Duodenal mucosa (tissue), 2 donors: ENCODE measurements around the gene IGSF11.

ENCODE experiments used
- H3K27ac ChIP-seq: one replicate; pipeline ENCODE4 v1.7.0; 2013; ENCODE audit warnings: low read depth, low read length
- H3K27me3 ChIP-seq, 2 donors: one replicate each; pipeline ENCODE4 v1.7.0; 2013; ENCODE audit warnings: low read length in 2 of 2, control low read depth in 1 of 2; ENCODE audit not compliant: insufficient read depth in 2 of 2, control insufficient read depth in 1 of 2
- H3K36me3 ChIP-seq, 2 donors: one replicate each; pipeline ENCODE4 v1.7.0; 2013; ENCODE audit warnings: low read length in 2 of 2, control low read depth in 1 of 2; ENCODE audit not compliant: insufficient read depth in 2 of 2, control insufficient read depth in 1 of 2
- H3K4me1 ChIP-seq, 2 donors: one replicate each; pipeline ENCODE4 v1.7.0; 2013; ENCODE audit warnings: low read length in 2 of 2, control low read depth in 1 of 2; ENCODE audit not compliant: insufficient read depth in 2 of 2, control insufficient read depth in 1 of 2
- H3K4me3 ChIP-seq, 2 donors: one replicate each; pipeline ENCODE4 v1.7.0; 2013; ENCODE audit warnings: low read length in 2 of 2, low read depth in 1 of 2
- H3K9ac ChIP-seq, 2 donors: one replicate each; pipeline ENCODE4 v1.7.0; 2013; ENCODE audit warnings: low read length in 2 of 2, low read depth in 1 of 2
- H3K9me3 ChIP-seq, 2 donors: one replicate each; pipeline ENCODE4 v1.7.0; 2013; ENCODE audit warnings: low read length in 2 of 2, control low read depth in 1 of 2; ENCODE audit not compliant: control insufficient read depth in 1 of 2

IGSF11 gene

GRCh38 chr3:119033393-119034255 is 1.0 kb downstream of the IGSF11 start:
- peaks cover 4 to 5% of the 10 kb centered on the region in 2 donors for H3K4me1 ChIP-seq
- H3K9ac ChIP-seq: no peak overlapping the region
- H3K4me3 ChIP-seq: peak overlapping the region; percentile 63 to 76
- peaks cover 11 to 26% of the 10 kb centered on the region in 2 donors for H3K27me3 ChIP-seq
- H3K27ac ChIP-seq: no peak overlapping the region
- no peaks in the 10 kb centered on the region for H3K36me3 ChIP-seq
- no peaks in the 10 kb centered on the region for H3K9me3 ChIP-seq

DNA sequence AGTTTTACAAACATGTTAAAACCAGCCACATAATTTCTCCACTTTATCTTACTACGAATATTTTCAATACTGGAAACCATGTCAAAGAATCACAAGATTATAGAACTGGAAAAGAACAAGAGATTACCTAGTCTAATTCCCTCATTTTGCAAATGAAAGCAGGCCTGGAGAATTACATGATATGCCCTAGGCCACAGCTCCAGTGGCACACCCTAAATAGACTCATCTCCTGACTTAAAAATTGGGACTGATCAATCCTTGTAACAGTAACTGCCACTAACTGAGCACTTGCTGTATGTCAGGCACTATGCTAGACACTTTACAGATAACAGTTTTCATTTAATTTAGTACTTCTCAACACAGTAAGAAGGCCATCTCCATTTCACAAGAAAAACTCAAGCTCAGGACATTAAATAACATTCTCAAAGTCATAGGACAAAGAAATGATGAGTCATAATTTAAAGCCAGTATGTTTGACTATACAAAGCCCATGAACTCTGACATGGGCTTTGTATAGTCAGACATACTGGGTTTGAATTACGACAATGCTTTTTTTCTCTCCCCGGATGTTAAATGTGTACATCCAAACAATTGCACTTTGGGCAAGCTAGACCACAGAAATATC is 9.4 kb downstream of the IGSF11 start:
- Histone ChIP-seq H3K27me3 (peaks cover 0 to 3% of the 10 kb centered on the region in 2 donors), H3K4me3 (no peak overlapping the region), H3K9ac (no peak overlapping the region), H3K36me3 (no peaks in the 10 kb centered on the region), H3K4me1 (no peaks in the 10 kb centered on the region), H3K27ac (no peak overlapping the region), H3K9me3 (no peaks in the 10 kb centered on the region)

GRCh38 chr3:119019767-119020518 is 14.7 kb downstream of the IGSF11 start:
- Histone ChIP-seq H3K4me1 (no peaks in the 10 kb centered on the region), H3K9ac (no peak overlapping the region), H3K9me3 (no peaks in the 10 kb centered on the region), H3K27me3 (no peaks in the 10 kb centered on the region), H3K36me3 (no peaks in the 10 kb centered on the region), H3K4me3 (no peak overlapping the region), H3K27ac (no peak overlapping the region)

GRCh38 chr3:119018690-119019463 is 15.8 kb downstream of the IGSF11 start:
- no peaks in the 10 kb centered on the region for H3K4me1 ChIP-seq
- no peaks in the 10 kb centered on the region for H3K36me3 ChIP-seq
- H3K9ac ChIP-seq: no peak overlapping the region
- no peak overlapping the region for H3K4me3 ChIP-seq
- H3K9me3 ChIP-seq: no peaks in the 10 kb centered on the region
- no peak overlapping the region for H3K27ac ChIP-seq
- no peaks in the 10 kb centered on the region for H3K27me3 ChIP-seq

- no peaks in the 10 kb centered on the region for H3K4me1 ChIP-seq
- H3K27me3 ChIP-seq: no peaks in the 10 kb centered on the region
- no peaks in the 10 kb centered on the region for H3K9me3 ChIP-seq
- H3K27ac ChIP-seq: no peak overlapping the region
- no peak overlapping the region for H3K9ac ChIP-seq
- no peaks in the 10 kb centered on the region for H3K36me3 ChIP-seq
- H3K4me3 ChIP-seq: no peak overlapping the region
These were observed 18.7 kb downstream of the IGSF11 start for GRCh38 chr3:119015942-119016341.

GRCh38 chr3:119013951-119014350 is 20.7 kb downstream of the IGSF11 start:
- Histone ChIP-seq H3K27ac (no peak overlapping the region), H3K9ac (no peak overlapping the region), H3K4me1 (no peaks in the 10 kb centered on the region), H3K36me3 (no peaks in the 10 kb centered on the region), H3K9me3 (no peaks in the 10 kb centered on the region), H3K27me3 (no peaks in the 10 kb centered on the region), H3K4me3 (no peak overlapping the region)

- H3K36me3 ChIP-seq: no peaks in the 10 kb centered on the region
- H3K27me3 ChIP-seq: no peaks in the 10 kb centered on the region
- H3K27ac ChIP-seq: no peak overlapping the region
- H3K4me3 ChIP-seq: no peak overlapping the region
- no peak overlapping the region for H3K9ac ChIP-seq
- H3K4me1 ChIP-seq: no peaks in the 10 kb centered on the region
- H3K9me3 ChIP-seq: no peaks in the 10 kb centered on the region
These were observed 23.1 kb downstream of the IGSF11 start for GRCh38 chr3:119011528-119011927.

- Histone ChIP-seq H3K9ac (no peak overlapping the region), H3K27me3 (no peaks in the 10 kb centered on the region), H3K27ac (no peak overlapping the region), H3K4me1 (no peaks in the 10 kb centered on the region), H3K36me3 (no peaks in the 10 kb centered on the region), H3K9me3 (no peaks in the 10 kb centered on the region), H3K4me3 (no peak overlapping the region)
These were observed 37.5 kb downstream of the IGSF11 start for GRCh38 chr3:118997190-118997589.

DNA sequence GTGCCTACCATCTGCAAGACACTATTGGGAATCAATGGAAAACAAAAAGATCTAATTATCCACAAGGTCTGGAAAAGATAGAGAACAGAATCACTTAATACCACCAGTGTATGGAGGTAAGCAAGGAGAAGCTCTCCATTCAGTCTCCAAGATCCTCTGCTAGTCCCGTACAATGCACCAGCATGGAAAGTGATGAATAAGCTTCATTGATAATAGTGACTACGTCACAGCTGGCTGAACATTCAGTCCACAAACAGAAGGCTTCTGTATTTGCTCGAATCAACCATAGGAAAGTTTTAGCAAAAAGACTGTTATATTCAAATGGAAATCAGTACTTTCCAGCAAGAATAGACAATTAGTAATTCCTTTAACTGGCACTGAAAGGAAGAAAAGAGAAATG is 42.9 kb downstream of the IGSF11 start:
- Histone ChIP-seq H3K4me1 (peaks cover 13 to 20% of the 10 kb centered on the region in 2 donors), H3K9ac (no peak overlapping the region)

More for the DNA sequence above, 42.9 kb downstream of the IGSF11 start:
- Histone ChIP-seq H3K4me3 (no peak overlapping the region), H3K36me3 (no peaks in the 10 kb centered on the region), H3K9me3 (no peaks in the 10 kb centered on the region), H3K27ac (no peak overlapping the region), H3K27me3 (no peaks in the 10 kb centered on the region)
